ENCODE data around the gene SRPK2. TPM values are rescaled to one million over a fixed set of nuclear protein-coding genes. Genes with fewer than 3 reads are reported as not detected.

Gene SRPK2
- total RNA-seq, 4 donors from 2014 or later = 37.1 to 48.1 (median 46.3) TPM

- Histone ChIP-seq H3K4me3 (replicated peaks in 1 of 3) (no peak overlapping the region), H3K27me3 (no peaks in the 10 kb centered on the region), H3K27ac (no peak overlapping the region), H3K9me3 (no peaks in the 10 kb centered on the region), H3K4me1 (peaks cover 0 to 7% of the 10 kb centered on the region in 2 donors), H3K36me3 (no peaks in the 10 kb centered on the region)
- TF ChIP-seq CTCF (IDR thresholded peaks at IDR 0.05) = no peak
- no peak for TF ChIP-seq POLR2A (IDR thresholded peaks at IDR 0.05)
- DNase-seq = no peak
- intact Hi-C loops (cut with DNase I) = no loop called here
- WGBS, 2 donors = 94 to 97% methylated on average over 11 of the region's 11 CpGs
Observed at GRCh38 chr7:105218939-105219770, 169.6 kb downstream of the SRPK2 start.

GRCh38 chr7:105218215-105218614 is 170.5 kb downstream of the SRPK2 start:
- Histone ChIP-seq H3K9me3 (no peaks in the 10 kb centered on the region), H3K4me3 (replicated peaks in 1 of 3) (no peak overlapping the region), H3K27ac (no peak overlapping the region), H3K4me1 (peaks cover 0 to 12% of the 10 kb centered on the region in 2 donors), H3K27me3 (no peaks in the 10 kb centered on the region), H3K36me3 (no peaks in the 10 kb centered on the region)
- no peak for TF ChIP-seq POLR2A (IDR thresholded peaks at IDR 0.05)
- no peak for TF ChIP-seq CTCF (IDR thresholded peaks at IDR 0.05)
- intact Hi-C loops (cut with DNase I) = no loop called here
- DNase-seq = no peak
- WGBS, 2 donors = 91 to 95% methylated on average over 4 of the region's 4 CpGs

- no peak overlapping the region for H3K4me3 ChIP-seq (replicated peaks in 1 of 3)
- TF ChIP-seq POLR2A (IDR thresholded peaks at IDR 0.05) = no peak
- no peak for TF ChIP-seq CTCF (IDR thresholded peaks at IDR 0.05)
- no peaks in the 10 kb centered on the region for H3K27me3 ChIP-seq
- whole genome bisulfite sequencing, 2 donors = 95% methylated on average over 3 of the region's 3 CpGs
- no peaks in the 10 kb centered on the region for H3K9me3 ChIP-seq
- H3K36me3 ChIP-seq = no peaks in the 10 kb centered on the region
- DNase-seq = no peak
- H3K27ac ChIP-seq = no peak overlapping the region
- intact Hi-C loops (cut with DNase I) = no loop called here
- peaks cover 0 to 18% of the 10 kb centered on the region in 2 donors for H3K4me1 ChIP-seq
Observed at GRCh38 chr7:105216786-105217185, 171.9 kb downstream of the SRPK2 start.

GRCh38 chr7:105215821-105216220 is 172.9 kb downstream of the SRPK2 start:
- Histone ChIP-seq H3K4me1 (peaks cover 6 to 23% of the 10 kb centered on the region in 2 donors), H3K4me3 (replicated peaks in 1 of 3) (no peak overlapping the region), H3K27ac (no peak overlapping the region), H3K36me3 (no peaks in the 10 kb centered on the region), H3K27me3 (no peaks in the 10 kb centered on the region), H3K9me3 (no peaks in the 10 kb centered on the region)
- 72 to 78% methylated on average over 1 of the region's 1 CpG for WGBS, 2 donors
- intact Hi-C loops (cut with DNase I) = no loop called here
- no peak for DNase-seq
- TF ChIP-seq CTCF (IDR thresholded peaks at IDR 0.05) = no peak
- no peak for TF ChIP-seq POLR2A (IDR thresholded peaks at IDR 0.05)

GRCh38 chr7:105215182-105215581 is 173.5 kb downstream of the SRPK2 start:
- Histone ChIP-seq H3K4me3 (replicated peaks in 1 of 3) (no peak overlapping the region), H3K27ac (no peak overlapping the region), H3K27me3 (no peaks in the 10 kb centered on the region), H3K9me3 (no peaks in the 10 kb centered on the region), H3K36me3 (no peaks in the 10 kb centered on the region), H3K4me1 (peaks cover 10 to 28% of the 10 kb centered on the region in 2 donors)
- WGBS, 2 donors = 93 to 94% methylated on average over 4 of the region's 4 CpGs
- intact Hi-C loops (cut with DNase I) = no loop called here
- TF ChIP-seq CTCF (IDR thresholded peaks at IDR 0.05) (no peak), POLR2A (IDR thresholded peaks at IDR 0.05) (no peak)
- no peak for DNase-seq
